Activated CD4-positive, alpha-beta memory T cell treated with anti-CD3 and anti-CD28 coated beads, Interleukin-2, amount 10 ng/mL, durations not matched to agents 7 days and 5 days (primary cell): Measurements from ENCODE around the gene RUSC1. TPM values are rescaled to one million over a fixed set of nuclear protein-coding genes. Genes with fewer than 3 reads are reported as not detected.

Source experiments
- total RNA-seq, 2 experiments: library from RNA; stranded (reverse); gene quantifications; one replicate each; pipeline ENCODE4 v1.2.3, GENCODE V29; 2021

RUSC1 gene
- total RNA-seq, 2 experiments from 2014 or later = 24.6 to 26.2 TPM

Other genes starting within 250 kb of the RUSC1 start
- 1 to 10 TPM; 3.9 to 4.9 TPM for gene EFNA3, start 242.1 kb upstream of the RUSC1 start, total RNA-seq
- gene EFNA1, start 193.0 kb upstream of the RUSC1 start, total RNA-seq = not detected
- gene SLC50A1, start 185.0 kb upstream of the RUSC1 start, total RNA-seq = 10 to 100 TPM; 50.4 to 52.6 TPM
- 10 to 100 TPM; 80.2 to 80.6 TPM for gene DPM3, start 180.4 kb upstream of the RUSC1 start, total RNA-seq
- gene KRTCAP2, start 147.6 kb upstream of the RUSC1 start, total RNA-seq = 100 to 1,000 TPM; 203 to 224 TPM
- 10 to 100 TPM; 17.8 to 18.3 TPM for gene TRIM46, start 147.0 kb upstream of the RUSC1 start, total RNA-seq
- 10 to 100 TPM; 30.7 to 32.3 TPM for gene THBS3, start 113.0 kb upstream of the RUSC1 start, total RNA-seq
- gene MTX1, start 112.2 kb upstream of the RUSC1 start, total RNA-seq = 10 to 100 TPM; 41.2 to 43.1 TPM
- gene ENTREP3, start 65.4 kb upstream of the RUSC1 start, total RNA-seq = 10 to 100 TPM; 26.3 to 27.3 TPM
- gene SCAMP3, start 58.5 kb upstream of the RUSC1 start, total RNA-seq = 10 to 100 TPM; 87.5 to 91.9 TPM
- 10 to 100 TPM; 78.0 to 82.0 TPM for gene CLK2, start 47.4 kb upstream of the RUSC1 start, total RNA-seq
- gene HCN3, start 43.4 kb upstream of the RUSC1 start, total RNA-seq = 1 to 10 TPM; 3.7 to 4.9 TPM
- not detected for gene PKLR, start 19.5 kb upstream of the RUSC1 start, total RNA-seq
- 100 to 1,000 TPM; 350 to 352 TPM for gene FDPS, start 12.0 kb upstream of the RUSC1 start, total RNA-seq
- 10 to 100 TPM; 35.9 to 42.0 TPM for gene ASH1L, start 241.9 kb downstream of the RUSC1 start, total RNA-seq